Fibroblast of skin of back (primary cell): ENCODE results near the gene MYO16.
"Not testable (repeated sequence)": the region's sequence is repeated elsewhere in the genome, so short reads cannot be mapped to it uniquely, and the experiment has no call there.

Experiments used
- DNase-seq: peaks from one replicate; pipeline ENCODE4 v3.0.0-alpha.2; 2013

Gene MYO16

GRCh38 chr13:109205315-109205714 is 575.9 kb downstream of the MYO16 start:
- no peak for DNase-seq

- DNase-seq, result no peak
These were observed 577.2 kb downstream of the MYO16 start for GRCh38 chr13:109206616-109207015.

GRCh38 chr13:109207622-109208021 is 578.2 kb downstream of the MYO16 start:
- no peak for DNase-seq

GRCh38 chr13:109208522-109208921 is 579.1 kb downstream of the MYO16 start:
- no peak for DNase-seq

GRCh38 chr13:109209526-109209925 is 580.1 kb downstream of the MYO16 start:
- no peak for DNase-seq

GRCh38 chr13:109211616-109212015 is 582.2 kb downstream of the MYO16 start:
- DNase-seq, result peak; percentile 76

- no peak for DNase-seq
These were observed 583.2 kb downstream of the MYO16 start for GRCh38 chr13:109212650-109213049.

GRCh38 chr13:109213714-109214113 is 584.3 kb downstream of the MYO16 start:
- DNase-seq, result no peak

- no peak for DNase-seq
These were observed 585.0 kb downstream of the MYO16 start for GRCh38 chr13:109214393-109214792.

- no peak for DNase-seq
These were observed 586.0 kb downstream of the MYO16 start for GRCh38 chr13:109215377-109215776.

- not testable (repeated sequence) for DNase-seq
These were observed 588.1 kb downstream of the MYO16 start for GRCh38 chr13:109217510-109217909.

- DNase-seq, result no peak
These were observed 591.2 kb downstream of the MYO16 start for GRCh38 chr13:109220631-109221030.

GRCh38 chr13:109224033-109224432 is 594.6 kb downstream of the MYO16 start:
- DNase-seq, result no peak

GRCh38 chr13:109226631-109227030 is 597.2 kb downstream of the MYO16 start:
- DNase-seq, result no peak

- no peak for DNase-seq
These were observed 598.0 kb downstream of the MYO16 start for GRCh38 chr13:109227344-109227940.

GRCh38 chr13:109228211-109228610 is 598.8 kb downstream of the MYO16 start:
- DNase-seq, result no peak

- DNase-seq, result peak; percentile 52
These were observed 602.5 kb downstream of the MYO16 start for GRCh38 chr13:109231888-109232287.

- no peak for DNase-seq
These were observed 603.9 kb downstream of the MYO16 start for GRCh38 chr13:109233293-109233692.

- no peak for DNase-seq
These were observed 606.5 kb downstream of the MYO16 start for GRCh38 chr13:109235901-109236300.

- DNase-seq, result no peak
These were observed 611.7 kb downstream of the MYO16 start for GRCh38 chr13:109241160-109241559.

- peak; percentile 97 for DNase-seq
These were observed 614.0 kb downstream of the MYO16 start for GRCh38 chr13:109243311-109243951.

GRCh38 chr13:109244566-109244965 is 615.2 kb downstream of the MYO16 start:
- DNase-seq, result no peak

- no peak for DNase-seq
These were observed 616.6 kb downstream of the MYO16 start for GRCh38 chr13:109246001-109246400.

- DNase-seq, result no peak
These were observed 620.5 kb downstream of the MYO16 start for GRCh38 chr13:109249780-109250528.
